COLO668 (cell line): ENCODE data around the gene CNTN5.
"Not testable (repeated sequence)": the region's sequence is repeated elsewhere in the genome, so short reads cannot be mapped to it uniquely, and the experiment has no call there.

Experiments
- DNase-seq: peaks from one replicate; lab custom pipeline; 2025; ENCODE audit not compliant: unreplicated experiment; lab: John Stamatoyannopoulos, UW

The CNTN5 gene

GRCh38 chr11:99708928-99709672 lies 688.4 kb downstream of the CNTN5 start:
- no peak for DNase-seq

- DNase-seq, result no peak
Observed at GRCh38 chr11:99716302-99716701, 695.6 kb downstream of the CNTN5 start.

- DNase-seq, result no peak
Observed at GRCh38 chr11:99718291-99718690, 697.5 kb downstream of the CNTN5 start.

DNA sequence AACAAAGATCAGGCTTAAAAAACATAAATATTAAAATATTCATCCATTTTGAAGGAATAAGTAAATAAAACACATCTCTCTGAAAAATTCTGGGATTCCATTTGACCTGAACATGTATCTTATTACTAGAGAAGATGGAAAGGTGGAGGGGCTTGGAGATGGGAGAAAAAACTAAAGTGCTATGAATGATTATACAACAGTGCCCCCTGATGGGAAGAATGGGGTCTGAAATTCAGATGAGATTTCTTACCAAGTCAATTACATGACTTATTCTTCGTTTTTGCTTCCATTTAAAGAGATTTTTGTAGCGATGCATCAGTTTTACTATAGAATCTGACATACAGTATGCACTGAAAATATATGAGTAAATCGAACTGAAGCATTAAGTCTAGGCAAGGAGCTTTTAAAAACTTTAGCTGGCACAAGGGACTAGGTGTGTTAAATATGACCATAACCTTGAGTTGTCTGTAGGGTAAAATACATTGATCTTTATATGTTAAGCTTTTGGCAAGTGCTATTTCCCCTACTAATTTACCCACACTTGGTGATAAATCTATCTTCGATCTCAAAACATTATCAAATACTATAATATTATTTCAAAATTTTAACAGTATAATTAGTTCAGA lies 718.8 kb downstream of the CNTN5 start:
- DNase-seq, result no peak

DNA sequence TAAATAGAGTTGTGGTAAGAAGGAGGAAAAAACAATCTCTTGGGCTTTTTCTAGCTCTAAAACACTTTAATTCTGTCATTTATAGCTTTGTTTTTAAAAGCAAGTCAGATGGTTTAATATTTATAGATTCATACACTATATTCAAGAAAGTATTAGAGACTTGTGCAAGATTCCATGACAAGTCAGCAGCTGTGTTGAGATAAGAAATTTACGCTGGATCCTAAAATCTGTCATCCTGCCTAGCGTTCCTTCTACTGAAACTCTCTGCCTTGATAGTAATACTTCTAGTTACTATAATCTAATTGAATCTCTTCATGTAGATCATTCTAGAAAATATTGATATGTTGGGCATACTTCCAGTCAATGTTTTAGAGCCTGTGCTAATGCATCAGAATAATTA lies 721.8 kb downstream of the CNTN5 start:
- no peak for DNase-seq

- no peak for DNase-seq
Observed at GRCh38 chr11:99759787-99760186, 739.0 kb downstream of the CNTN5 start.

DNA sequence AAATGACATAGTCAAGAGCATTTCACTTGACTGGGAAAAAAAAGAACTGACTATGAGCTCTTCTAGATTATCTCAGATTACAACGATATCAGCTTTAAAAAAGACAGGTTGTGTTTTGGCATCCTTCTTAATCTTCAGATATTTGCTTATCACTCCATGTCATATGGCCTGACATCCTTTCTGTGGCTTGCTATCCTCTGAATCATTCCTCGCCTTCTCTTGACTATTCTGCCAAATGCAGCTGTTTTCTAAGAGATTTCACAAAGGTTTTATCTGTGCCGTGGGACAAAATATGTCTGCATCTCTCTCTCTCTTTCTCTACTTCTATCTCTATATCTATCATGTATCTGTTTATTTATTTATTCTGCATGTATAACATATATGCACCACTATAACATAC lies 746.1 kb downstream of the CNTN5 start:
- DNase-seq, result no peak

GRCh38 chr11:99773646-99774045 lies 752.9 kb downstream of the CNTN5 start:
- no peak for DNase-seq

DNA sequence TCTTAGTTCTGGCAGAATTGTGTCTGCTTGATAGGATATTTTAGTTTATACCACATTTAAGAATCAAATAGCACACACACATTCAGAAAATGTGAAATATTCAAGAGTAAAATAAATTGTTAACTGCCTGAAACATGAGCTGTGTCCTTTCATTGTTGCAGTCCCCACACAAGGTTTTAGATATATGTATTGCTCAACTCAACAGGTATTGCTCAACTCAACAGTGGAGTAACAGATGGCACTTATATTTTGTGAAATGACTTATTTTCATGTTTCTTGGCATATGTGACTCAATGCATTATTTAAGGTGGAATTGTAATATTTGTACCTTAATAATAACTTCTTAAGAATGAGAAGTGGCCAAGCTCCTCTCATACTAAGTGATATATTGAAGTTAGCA lies 760.3 kb downstream of the CNTN5 start:
- DNase-seq, result no peak

DNA sequence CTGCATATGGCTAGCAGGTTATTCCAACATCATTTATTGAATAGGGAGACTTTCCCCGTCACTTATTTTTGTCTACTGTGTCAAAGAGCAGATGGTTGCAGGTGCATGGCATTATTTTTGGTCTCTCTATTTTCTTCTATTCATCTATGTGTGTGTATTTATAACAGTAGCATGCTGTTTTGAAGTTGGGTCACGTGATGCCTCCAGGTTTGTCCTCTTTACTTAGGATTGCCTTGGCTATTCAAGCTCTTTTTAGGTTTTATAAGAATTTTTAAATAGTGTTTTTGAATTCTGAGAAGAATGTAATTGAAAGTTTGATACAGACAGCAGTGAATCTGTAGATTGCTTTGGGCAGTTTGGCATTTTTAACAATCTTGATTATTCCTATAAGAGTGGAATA lies 770.6 kb downstream of the CNTN5 start:
- no peak for DNase-seq

- DNase-seq, result no peak
Observed at GRCh38 chr11:99795999-99796398, 775.2 kb downstream of the CNTN5 start.

DNA sequence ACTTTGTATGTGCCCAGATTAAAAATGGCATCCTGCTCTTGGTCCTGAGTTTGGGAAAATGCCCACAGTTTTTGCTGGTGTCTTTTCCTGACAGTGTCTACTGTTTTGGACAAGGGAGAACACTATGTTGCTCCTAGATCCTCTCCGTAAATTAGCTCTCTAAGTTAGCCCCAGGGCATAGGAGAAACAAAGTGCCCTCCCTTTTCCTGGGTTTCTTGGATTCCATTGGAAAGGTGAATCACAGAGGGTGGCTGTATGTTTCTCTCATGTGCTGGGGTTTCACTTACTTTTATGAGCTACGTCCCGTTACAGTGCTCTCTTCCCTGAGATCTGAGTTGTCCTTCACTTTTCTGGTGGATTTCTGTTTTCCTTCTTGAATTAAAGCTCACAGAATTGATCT lies 782.8 kb downstream of the CNTN5 start:
- DNase-seq, result no peak

- no peak for DNase-seq
Observed at GRCh38 chr11:99812516-99812915, 791.8 kb downstream of the CNTN5 start.

- DNase-seq, result no peak
Observed at GRCh38 chr11:99814021-99814420, 793.3 kb downstream of the CNTN5 start.

DNA sequence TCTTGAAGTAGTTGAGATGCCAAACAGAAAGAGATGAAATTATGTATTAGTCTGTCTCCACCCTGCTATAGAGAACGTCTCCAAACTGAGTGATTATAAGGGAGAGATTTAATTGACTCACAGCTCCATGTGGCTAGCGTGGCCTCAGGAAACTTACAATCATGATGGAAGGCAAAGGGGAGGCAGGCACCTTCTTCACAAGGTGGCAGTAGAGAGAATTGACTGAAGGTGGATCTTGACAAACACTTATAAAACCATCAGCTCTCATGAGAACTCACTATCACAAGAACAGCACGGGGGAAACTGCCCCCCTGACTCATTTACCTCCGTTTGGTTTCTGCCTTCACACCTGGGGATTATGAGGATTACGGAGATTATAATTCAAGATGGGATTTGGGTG lies 794.0 kb downstream of the CNTN5 start:
- DNase-seq, result no peak

- DNase-seq, result no peak
Observed at GRCh38 chr11:99818991-99819390, 798.2 kb downstream of the CNTN5 start.

DNA sequence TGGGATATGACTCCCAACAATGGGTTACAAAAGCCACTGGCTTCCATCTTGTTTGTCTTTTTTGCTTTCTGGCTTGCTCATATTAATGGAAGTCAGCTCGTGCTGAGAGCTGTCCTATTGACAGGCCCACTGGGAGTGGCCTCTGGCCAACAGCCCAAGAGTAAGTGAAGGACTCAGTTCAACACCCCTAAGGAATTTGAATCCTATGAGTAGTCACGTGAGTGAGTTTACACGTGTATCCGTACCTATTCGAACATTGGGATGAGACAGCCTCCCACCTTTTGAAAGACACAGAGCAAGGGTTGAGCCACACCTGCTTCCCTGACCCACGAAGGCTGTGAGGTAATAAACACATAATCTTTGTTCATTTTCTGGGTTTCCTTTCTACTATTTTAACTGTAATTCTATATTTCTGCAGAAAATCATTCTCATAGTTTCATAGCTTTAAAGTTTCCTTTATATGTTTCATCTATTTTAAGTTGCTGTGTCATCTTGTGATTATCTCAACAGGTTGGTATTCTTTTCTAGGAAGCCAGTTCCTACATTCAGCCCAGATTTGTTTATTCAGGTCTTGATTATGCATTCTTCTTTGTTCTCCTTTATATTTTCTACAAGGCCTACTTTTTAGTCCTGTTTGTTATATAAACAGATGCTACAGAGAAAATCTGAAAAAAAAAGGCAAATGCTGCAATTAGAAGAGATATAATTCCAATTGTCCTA lies 802.3 kb downstream of the CNTN5 start:
- DNase-seq, result no peak

DNA sequence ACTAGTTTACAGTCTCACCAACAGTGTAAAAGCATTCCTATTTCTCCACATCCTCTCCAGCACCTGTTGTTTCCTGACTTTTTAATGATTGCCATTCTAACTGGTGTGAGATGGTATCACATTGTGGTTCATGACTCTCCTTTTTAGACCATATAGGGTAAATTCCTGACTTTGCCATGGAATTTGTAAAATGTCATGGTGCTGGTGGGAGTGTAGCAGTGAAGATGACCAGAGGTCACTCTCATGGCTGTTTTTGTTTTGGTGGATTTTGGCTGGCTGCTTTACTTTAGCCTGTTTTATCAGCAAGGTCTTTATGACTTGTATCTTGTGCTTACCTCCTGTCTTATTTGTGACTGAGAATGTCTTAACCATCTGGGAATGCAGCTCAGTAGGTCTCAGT lies 816.0 kb downstream of the CNTN5 start:
- DNase-seq, result not testable (repeated sequence)

DNA sequence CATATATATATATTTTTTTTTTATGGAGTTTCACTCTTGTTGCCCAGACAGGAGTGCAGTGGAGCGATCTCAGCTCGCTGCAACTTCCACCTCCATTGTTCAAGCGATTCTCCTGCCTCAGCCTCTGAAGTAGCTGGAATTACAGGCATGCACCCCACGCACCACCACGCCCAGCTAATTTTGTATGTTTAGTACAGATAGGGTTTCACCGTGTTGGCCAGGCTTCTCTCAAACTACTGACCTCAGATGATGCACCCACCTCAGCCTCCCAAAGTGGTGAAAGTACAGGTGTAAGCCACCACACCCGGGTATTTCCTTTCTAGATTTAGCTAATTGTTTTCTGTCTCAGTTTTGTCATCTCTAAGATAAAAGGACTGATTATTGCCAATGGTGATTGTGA lies 821.1 kb downstream of the CNTN5 start:
- DNase-seq, result no peak

- no peak for DNase-seq
Observed at GRCh38 chr11:99865951-99866350, 845.2 kb downstream of the CNTN5 start.

DNA sequence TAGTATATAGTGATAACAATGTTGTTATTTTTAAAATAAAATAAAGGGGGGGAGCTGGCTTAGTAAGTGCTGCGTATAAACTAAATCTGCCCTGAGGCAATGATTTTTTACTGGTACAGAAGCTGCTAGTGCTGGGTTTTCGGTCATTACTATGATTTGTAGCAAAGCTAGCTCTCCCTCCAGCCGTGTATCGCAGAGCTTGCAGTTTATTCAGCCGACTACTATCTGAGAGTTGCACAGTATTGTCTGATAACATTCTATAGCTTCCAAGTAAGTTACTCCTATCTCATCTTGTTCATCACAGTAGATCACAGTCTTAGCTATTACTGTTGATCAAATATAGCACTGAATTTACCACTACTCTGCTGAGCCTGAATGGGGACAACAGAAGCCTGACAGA lies 860.9 kb downstream of the CNTN5 start:
- DNase-seq, result no peak

GRCh38 chr11:99884750-99885149 lies 864.0 kb downstream of the CNTN5 start:
- no peak for DNase-seq
